ENCODE measurements around the gene AP3B1.

AP3B1 gene

DNA sequence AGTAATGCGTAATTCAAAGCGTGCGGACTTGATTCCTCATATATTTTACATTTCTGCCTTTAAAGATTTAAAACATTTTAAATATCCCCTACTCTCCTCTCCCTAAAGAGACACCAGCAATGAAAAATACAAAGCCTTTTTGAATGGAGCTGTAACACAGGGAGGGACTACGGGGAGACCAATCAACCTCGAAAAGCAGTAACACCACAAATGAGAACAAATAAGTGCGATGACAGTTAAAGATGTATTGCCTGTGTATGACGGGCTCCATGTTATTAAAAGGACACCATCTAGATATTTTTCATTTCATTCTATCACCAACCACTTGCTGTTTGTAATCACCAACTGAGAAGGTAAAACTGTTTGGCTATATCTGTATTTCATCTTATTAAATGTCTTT, 288.0 kb downstream of the AP3B1 start:
- in situ Hi-C loops (cut with MboI; ENCODE audit: low sequenced_read_pairs), result no loop called here

DNA sequence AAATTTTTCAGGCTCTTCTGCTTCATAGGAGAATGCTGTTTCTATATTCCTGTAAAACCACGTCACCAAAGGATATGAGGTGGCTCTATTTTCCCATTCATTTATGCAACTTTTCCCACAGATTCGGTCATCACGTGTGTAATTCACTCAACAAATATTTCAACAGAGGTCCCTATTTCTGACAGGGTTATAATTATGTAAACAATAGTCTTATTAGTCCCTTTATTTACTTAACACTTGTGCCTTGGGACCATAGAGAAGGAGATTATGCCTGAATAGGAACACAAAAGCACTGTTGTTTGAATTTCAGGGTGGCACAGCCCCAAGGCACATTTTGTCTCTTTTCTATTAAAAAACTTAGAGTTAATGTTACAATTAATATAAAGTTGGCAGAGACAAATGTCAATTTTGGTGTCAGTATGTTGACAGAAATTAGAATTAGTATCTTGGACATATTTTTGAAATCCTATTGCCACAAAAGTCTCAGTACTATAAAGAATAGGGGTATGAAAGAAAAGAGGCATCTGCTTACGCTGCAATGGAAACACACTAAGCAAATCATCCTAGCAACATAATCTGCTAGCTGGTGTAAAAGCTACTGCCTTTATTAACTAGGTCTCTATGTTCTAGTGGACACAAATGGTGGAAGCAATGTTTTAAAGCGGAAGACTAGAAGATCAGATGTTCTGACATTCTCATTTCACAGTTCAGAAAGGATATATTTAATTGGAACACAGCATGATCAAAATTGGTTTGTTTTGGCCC, 289.3 kb downstream of the AP3B1 start:
- in situ Hi-C loops (cut with MboI; ENCODE audit: low sequenced_read_pairs), result no loop called here

GRCh38 chr5:78004559-78004958, 289.9 kb downstream of the AP3B1 start:
- in situ Hi-C loops (cut with MboI; ENCODE audit: low sequenced_read_pairs), result no loop called here

- in situ Hi-C loops (cut with MboI; ENCODE audit: low sequenced_read_pairs), result no loop called here
Measured at GRCh38 chr5:78003919-78004318, 290.6 kb downstream of the AP3B1 start.

DNA sequence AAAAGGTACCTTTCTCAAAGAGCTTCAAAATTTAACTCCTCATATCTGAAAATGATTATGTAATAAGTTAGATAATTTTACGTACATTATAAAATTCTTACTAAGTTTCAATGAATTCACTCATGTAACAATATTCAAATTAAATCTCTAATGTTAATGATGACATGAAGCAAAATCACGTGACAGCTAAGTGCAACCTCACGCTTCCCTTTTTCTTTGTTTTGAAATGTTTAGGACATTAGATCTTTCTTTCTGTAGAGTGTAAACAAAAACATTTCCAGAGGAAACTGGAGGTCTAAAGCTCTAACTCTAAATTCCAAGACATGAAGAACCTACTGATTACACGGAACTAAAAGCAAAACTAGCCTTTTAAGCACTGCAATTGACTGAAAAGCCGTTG, 291.0 kb downstream of the AP3B1 start:
- in situ Hi-C loops (cut with MboI; ENCODE audit: low sequenced_read_pairs), result no loop called here

DNA sequence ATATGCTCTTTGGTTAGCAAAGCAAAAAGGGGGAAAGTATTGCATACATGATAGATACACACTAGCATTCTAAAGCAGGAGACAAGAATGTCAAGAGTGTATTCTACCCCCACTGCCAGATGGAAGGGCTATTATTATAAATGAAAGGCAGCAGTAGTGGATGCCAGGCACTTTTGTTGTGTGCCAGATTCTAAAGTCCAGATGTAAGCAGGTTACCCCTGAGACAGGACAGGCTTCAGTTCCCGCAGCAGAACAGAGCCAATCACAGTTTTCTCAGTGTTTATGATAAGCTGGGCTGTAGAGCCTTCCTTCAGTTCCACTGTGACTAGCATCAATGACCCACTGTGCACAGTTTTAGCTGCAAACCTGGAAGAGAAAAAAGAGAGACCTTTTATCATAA, 291.8 kb downstream of the AP3B1 start:
- in situ Hi-C loops (cut with MboI; ENCODE audit: low sequenced_read_pairs), result no loop called here

DNA sequence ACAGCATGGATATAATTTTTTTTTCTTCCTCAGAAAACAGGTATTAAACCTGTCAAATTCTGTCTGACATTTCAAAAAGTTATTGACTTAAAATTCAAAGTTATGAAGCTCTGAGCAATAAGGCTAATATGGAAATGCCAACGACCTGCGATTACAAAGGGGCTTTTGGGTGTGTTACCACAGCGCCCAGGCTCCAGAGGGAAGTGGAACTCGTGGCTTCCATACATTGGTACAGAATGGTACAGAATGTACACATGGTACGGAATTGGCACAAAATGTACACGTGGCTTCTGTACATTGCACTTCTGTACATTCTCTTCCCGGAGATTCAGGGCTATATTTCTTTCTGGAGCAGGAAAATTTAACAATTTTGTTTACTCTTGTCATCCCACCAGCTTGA, 293.3 kb downstream of the AP3B1 start:
- in situ Hi-C loops (cut with MboI; ENCODE audit: low sequenced_read_pairs), result no loop called here

DNA sequence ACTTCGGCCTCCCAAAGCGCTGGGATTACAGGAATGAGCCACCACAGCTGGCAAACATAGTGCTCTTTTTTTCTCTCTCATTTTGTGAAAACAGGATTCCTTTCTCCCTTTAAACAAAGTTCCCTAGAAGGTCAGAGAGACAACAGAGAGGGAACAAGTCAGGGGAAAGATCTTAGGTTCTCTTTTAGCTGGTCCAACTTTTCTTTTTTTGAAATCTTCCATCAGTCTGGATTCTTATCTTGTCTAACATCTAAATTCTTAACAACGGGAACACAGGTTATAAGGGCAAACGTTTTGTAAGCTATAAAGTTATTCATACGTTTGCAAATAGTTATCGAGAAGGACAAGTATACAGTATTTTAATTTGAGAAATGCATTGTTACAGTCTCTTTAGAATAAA, 294.3 kb downstream of the AP3B1 start:
- in situ Hi-C loops (cut with MboI; ENCODE audit: low sequenced_read_pairs), result no loop called here

GRCh38 chr5:77999399-77999798, 295.1 kb downstream of the AP3B1 start:
- in situ Hi-C loops (cut with MboI; ENCODE audit: low sequenced_read_pairs), result no loop called here

DNA sequence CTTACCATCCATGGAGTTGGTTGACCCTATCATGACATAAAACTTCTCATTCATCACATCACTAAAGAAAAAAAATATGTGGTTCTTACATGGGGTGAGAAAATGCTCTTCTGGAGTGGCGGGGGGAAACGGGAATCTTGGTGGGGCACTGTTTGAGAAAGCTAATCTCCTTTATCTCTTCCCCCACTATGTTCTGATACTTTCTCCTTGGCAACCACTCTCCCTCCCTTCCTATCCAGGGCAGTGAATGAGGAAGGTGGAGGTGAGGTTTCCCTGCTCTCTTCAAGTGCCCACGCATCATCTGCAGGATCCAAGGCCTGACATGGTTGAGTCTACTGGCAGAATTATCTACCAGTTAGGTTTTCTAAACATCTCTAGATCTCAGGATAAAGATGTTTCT, 297.6 kb downstream of the AP3B1 start:
- in situ Hi-C loops (cut with MboI; ENCODE audit: low sequenced_read_pairs), result no loop called here

DNA sequence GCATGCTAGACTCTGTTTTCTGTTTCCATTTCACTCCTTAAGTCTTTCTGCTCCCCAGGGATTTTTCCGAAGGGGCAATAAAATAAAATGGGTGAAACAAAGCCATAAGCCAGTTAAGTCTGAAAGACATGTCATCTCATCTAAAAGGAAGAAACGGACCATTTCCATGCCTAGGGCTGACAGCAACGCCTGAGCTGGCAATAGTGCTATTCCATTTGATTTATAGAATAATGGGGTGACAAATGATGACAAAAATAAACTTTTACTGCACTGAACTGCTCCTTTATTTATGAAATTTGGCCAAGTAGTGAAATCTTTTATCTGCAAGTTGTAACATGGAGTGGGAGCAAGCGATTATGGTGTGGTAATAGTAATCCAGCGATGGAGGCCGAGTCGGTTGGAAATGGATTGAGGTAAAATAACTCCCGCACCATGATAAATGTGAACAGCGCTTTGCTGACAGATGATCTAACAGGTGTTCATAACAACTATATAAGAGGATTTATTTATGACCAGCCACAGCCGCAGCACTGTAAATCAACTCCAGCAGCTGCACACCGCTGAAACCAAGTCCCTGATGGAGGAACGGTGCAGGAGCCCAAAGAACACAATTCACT, 298.6 kb downstream of the AP3B1 start:
- in situ Hi-C loops (cut with MboI; ENCODE audit: low sequenced_read_pairs), result no loop called here

- in situ Hi-C loops (cut with MboI; ENCODE audit: low sequenced_read_pairs), result no loop called here
Measured at GRCh38 chr5:77994943-77995342, 299.6 kb downstream of the AP3B1 start.

DNA sequence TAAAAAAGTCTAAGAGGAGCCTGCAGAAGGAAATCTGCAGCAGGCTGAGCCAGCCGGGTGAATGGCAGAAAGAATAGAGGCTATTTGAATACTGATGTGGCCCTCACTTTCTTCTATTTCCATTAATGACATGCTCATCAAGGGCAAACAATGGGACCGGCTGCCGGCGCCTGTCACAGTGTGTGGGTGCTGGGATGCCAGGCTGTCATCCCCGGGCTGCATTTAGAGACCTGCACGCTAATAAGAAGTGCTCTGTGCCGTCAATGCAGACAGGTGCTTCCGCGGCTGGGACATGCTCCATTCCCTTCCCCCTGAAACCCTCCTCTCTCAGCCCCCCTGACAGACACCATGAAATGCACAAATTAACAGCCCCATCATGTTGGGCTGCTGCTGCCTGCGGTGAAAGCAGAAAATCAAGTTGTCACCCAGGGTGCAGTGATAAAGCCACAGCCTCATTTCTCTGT, 300.6 kb downstream of the AP3B1 start:
- in situ Hi-C loops (cut with MboI; ENCODE audit: low sequenced_read_pairs), result no loop called here

GRCh38 chr5:77993141-77993854, 301.2 kb downstream of the AP3B1 start:
- in situ Hi-C loops (cut with MboI; ENCODE audit: low sequenced_read_pairs), result no loop called here

DNA sequence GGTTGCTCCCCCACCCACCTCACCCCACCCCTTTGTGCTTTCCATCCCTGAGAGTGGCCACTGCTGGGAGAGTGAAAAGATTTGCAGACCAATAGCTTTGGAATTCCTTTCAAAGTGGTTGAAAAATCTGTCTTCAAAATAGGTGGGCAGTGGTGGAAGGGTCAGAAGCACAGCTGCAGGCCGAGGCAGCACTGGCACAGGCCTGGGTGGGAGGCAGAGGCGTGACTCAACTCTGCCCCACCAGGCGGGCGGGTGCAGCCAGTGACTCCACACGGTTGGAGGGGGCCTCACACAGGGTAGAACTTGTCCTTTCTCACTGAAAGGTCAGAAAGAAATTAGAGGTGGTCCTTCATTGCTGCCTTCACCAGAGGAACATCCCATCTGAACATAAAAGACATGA, 303.4 kb downstream of the AP3B1 start:
- in situ Hi-C loops (cut with MboI; ENCODE audit: low sequenced_read_pairs), result no loop called here

DNA sequence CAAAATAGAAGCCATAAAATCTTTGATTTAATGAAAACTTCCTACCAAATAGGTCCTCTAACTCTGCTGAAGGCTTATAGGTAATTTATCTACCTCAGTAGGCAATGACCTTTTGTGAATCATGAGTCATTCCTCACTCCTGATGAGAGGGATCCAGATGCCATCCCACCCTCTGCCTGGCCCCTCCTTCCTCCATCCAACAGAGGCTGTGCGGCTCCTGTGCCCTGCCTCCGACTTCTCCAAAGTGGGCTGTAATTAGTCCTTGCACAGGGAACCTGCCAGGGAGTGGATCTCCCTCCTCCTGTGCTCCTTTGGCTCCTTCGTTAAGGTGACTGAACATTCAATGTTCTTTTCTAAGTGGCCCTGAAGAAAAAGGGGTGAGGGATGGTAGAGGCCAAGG, 304.5 kb downstream of the AP3B1 start:
- in situ Hi-C loops (cut with MboI; ENCODE audit: low sequenced_read_pairs), result no loop called here

- in situ Hi-C loops (cut with MboI; ENCODE audit: low sequenced_read_pairs), result no loop called here
Measured at GRCh38 chr5:77987988-77988387, 306.5 kb downstream of the AP3B1 start.

- in situ Hi-C loops (cut with MboI; ENCODE audit: low sequenced_read_pairs), result no loop called here
Measured at GRCh38 chr5:77987331-77987730, 307.2 kb downstream of the AP3B1 start.

DNA sequence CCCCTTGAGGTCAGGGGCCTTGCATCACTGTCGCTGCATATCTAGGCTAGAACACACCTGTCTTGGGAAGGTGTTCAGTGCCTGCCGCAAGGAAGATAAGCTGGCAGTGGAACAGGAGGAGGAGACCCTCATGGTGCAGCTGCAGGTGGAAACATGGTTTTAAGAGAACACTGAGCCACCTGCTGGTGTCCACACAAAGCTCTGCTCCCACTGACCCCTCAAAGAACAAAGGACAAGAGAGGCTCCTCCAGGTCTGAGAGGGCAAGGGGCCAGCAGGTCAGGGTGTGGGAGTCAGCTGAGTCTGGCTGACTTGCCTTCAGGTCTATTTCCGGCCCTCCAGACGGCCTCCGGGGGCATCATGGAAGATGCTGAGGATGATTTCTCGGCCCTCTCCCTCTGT, 308.2 kb downstream of the AP3B1 start:
- in situ Hi-C loops (cut with MboI; ENCODE audit: low sequenced_read_pairs), result no loop called here

DNA sequence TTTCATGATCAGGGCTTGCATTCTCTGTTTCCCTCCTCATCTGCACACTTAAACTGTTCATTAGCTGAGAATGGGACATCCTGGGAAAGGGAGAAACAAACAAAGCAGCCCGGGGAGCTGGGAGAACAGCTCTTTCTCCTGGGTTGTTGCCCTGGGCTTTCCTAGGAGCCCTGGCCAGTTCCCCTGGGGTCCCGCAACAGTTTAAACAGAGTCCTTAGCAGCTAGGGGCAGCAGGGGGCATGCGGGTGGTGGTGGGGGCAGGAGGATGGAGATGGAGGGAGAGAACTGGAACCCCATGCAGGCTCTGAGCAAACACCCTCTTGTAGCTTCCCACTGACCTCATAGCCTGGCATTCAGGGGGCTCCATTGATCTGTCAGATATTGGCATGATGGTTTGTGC, 309.3 kb downstream of the AP3B1 start:
- in situ Hi-C loops (cut with MboI; ENCODE audit: low sequenced_read_pairs), result no loop called here

- in situ Hi-C loops (cut with MboI; ENCODE audit: low sequenced_read_pairs), result no loop called here
Measured at GRCh38 chr5:77984587-77984986, 309.9 kb downstream of the AP3B1 start.

Data from HL-60/S4 (cell line).